Activated CD4-positive, alpha-beta memory T cell treated with anti-CD3 and anti-CD28 coated beads, Interleukin-2, amount 10 ng/mL, durations not matched to agents 7 days and 5 days (primary cell): Measurements from ENCODE around the gene ABI3BP. TPM values are rescaled to one million over a fixed set of nuclear protein-coding genes. Genes with fewer than 3 reads are reported as not detected.

ENCODE experiments used
- CTCF ChIA-PET: fragments of 350-600 bp; sonication (Branson Sonifier 250); formaldehyde crosslinking; loops from one replicate; lab custom pipeline; 2021; ENCODE audit warnings: antibody characterized with exemption, inconsistent platforms; lab: Charles Lee
- POLR2A ChIA-PET: fragments of 350-600 bp; sonication (Branson Sonifier 250); formaldehyde crosslinking; loops from one replicate; lab custom pipeline; 2021; ENCODE audit warnings: antibody characterized with exemption; lab: Charles Lee
- DNase-seq: peaks from one replicate; pipeline ENCODE4 v3.0.0-alpha.2; 2020
- H3K27ac Mint-ChIP-seq: one replicate; pipeline ENCODE4 v1.8.0; 2021; ENCODE audit warnings: mild to moderate bottlenecking, mixed read lengths
- H3K27me3 Mint-ChIP-seq: one replicate; pipeline ENCODE4 v1.8.0; 2021; ENCODE audit warnings: mixed read lengths
- H3K36me3 Mint-ChIP-seq: one replicate; pipeline ENCODE4 v1.8.0; 2021; ENCODE audit warnings: low read depth, mixed read lengths
- H3K4me1 Mint-ChIP-seq: one replicate; pipeline ENCODE4 v1.8.0; 2021; ENCODE audit warnings: mixed read lengths
- H3K4me3 Mint-ChIP-seq: one replicate; pipeline ENCODE4 v1.8.0; 2021; ENCODE audit warnings: mild to moderate bottlenecking, mixed read lengths
- H3K9me3 Mint-ChIP-seq: one replicate; pipeline ENCODE4 v1.8.0; 2021; ENCODE audit warnings: mixed read lengths
- total RNA-seq, 2 experiments: library from RNA; stranded (reverse); gene quantifications; one replicate each; pipeline ENCODE4 v1.2.3, GENCODE V29; 2021

ABI3BP gene
- total RNA-seq, 2 experiments from 2014 or later, result not detected

GRCh38 chr3:100856821-100857220, 136.4 kb downstream of the ABI3BP start:
- Mint-ChIP-seq H3K9me3 (no peaks in the 10 kb centered on the region), H3K4me3 (no peak overlapping the region), H3K27me3 (peaks cover 5% of the 10 kb centered on the region), H3K4me1 (no peaks in the 10 kb centered on the region), H3K36me3 (no peaks in the 10 kb centered on the region), H3K27ac (no peak overlapping the region)
- ChIA-PET CTCF (interaction anchor here (0.6 kb wide), 1 partner anchor 8 kb away, joined by 3 read pairs; no protein-coding TSS in a partner anchor), POLR2A (no interaction called here)
- no peak for DNase-seq

GRCh38 chr3:100852840-100853239, 140.4 kb downstream of the ABI3BP start:
- CTCF ChIA-PET, result interaction anchor here (0.7 kb wide), 1 partner anchor 31 kb away, joined by 3 read pairs; no protein-coding TSS in a partner anchor
- POLR2A ChIA-PET, result no interaction called here
- no peak for DNase-seq

GRCh38 chr3:100850701-100851100, 142.5 kb downstream of the ABI3BP start:
- no peak for DNase-seq
- Mint-ChIP-seq H3K4me3 (no peak overlapping the region), H3K36me3 (no peaks in the 10 kb centered on the region), H3K27ac (no peak overlapping the region), H3K4me1 (no peaks in the 10 kb centered on the region), H3K27me3 (peaks cover 9% of the 10 kb centered on the region), H3K9me3 (no peaks in the 10 kb centered on the region)
- ChIA-PET CTCF (no interaction called here), POLR2A (no interaction called here)

More at GRCh38 chr3:100852840-100853239, 140.4 kb downstream of the ABI3BP start:
- no peak overlapping the region for H3K4me3 Mint-ChIP-seq
- peaks cover 9% of the 10 kb centered on the region for H3K27me3 Mint-ChIP-seq
- no peak overlapping the region for H3K27ac Mint-ChIP-seq
- H3K36me3 Mint-ChIP-seq, result no peaks in the 10 kb centered on the region
- no peaks in the 10 kb centered on the region for H3K9me3 Mint-ChIP-seq
- H3K4me1 Mint-ChIP-seq, result no peaks in the 10 kb centered on the region

GRCh38 chr3:100850156-100850555, 143.1 kb downstream of the ABI3BP start:
- H3K4me3 Mint-ChIP-seq, result no peak overlapping the region
- H3K4me1 Mint-ChIP-seq, result no peaks in the 10 kb centered on the region
- no peaks in the 10 kb centered on the region for H3K9me3 Mint-ChIP-seq
- ChIA-PET POLR2A (no interaction called here), CTCF (no interaction called here)
- peaks cover 13% of the 10 kb centered on the region for H3K27me3 Mint-ChIP-seq
- no peaks in the 10 kb centered on the region for H3K36me3 Mint-ChIP-seq
- H3K27ac Mint-ChIP-seq, result no peak overlapping the region
- no peak for DNase-seq

- no peaks in the 10 kb centered on the region for H3K36me3 Mint-ChIP-seq
- no peaks in the 10 kb centered on the region for H3K9me3 Mint-ChIP-seq
- no peak for DNase-seq
- no peak overlapping the region for H3K27ac Mint-ChIP-seq
- POLR2A ChIA-PET, result no interaction called here
- no peak overlapping the region for H3K4me3 Mint-ChIP-seq
- H3K27me3 Mint-ChIP-seq, result peaks cover 24% of the 10 kb centered on the region
- no peaks in the 10 kb centered on the region for H3K4me1 Mint-ChIP-seq
- CTCF ChIA-PET, result no interaction called here
Measured at GRCh38 chr3:100844063-100844936, 148.9 kb downstream of the ABI3BP start.

- no peak overlapping the region for H3K27ac Mint-ChIP-seq
- no peak overlapping the region for H3K4me3 Mint-ChIP-seq
- peaks cover 31% of the 10 kb centered on the region for H3K27me3 Mint-ChIP-seq
- DNase-seq, result no peak
- H3K36me3 Mint-ChIP-seq, result no peaks in the 10 kb centered on the region
- no peaks in the 10 kb centered on the region for H3K9me3 Mint-ChIP-seq
- H3K4me1 Mint-ChIP-seq, result peaks cover 4% of the 10 kb centered on the region
- CTCF ChIA-PET, result no interaction called here
- POLR2A ChIA-PET, result no interaction called here
Measured at GRCh38 chr3:100838157-100838556, 155.1 kb downstream of the ABI3BP start.

GRCh38 chr3:100836661-100837060, 156.6 kb downstream of the ABI3BP start:
- POLR2A ChIA-PET, result no interaction called here
- CTCF ChIA-PET, result no interaction called here
- no peak overlapping the region for H3K27ac Mint-ChIP-seq
- peaks cover 4% of the 10 kb centered on the region for H3K4me1 Mint-ChIP-seq
- DNase-seq, result no peak
- H3K4me3 Mint-ChIP-seq, result no peak overlapping the region
- H3K27me3 Mint-ChIP-seq, result peaks cover 28% of the 10 kb centered on the region
- H3K9me3 Mint-ChIP-seq, result no peaks in the 10 kb centered on the region
- no peaks in the 10 kb centered on the region for H3K36me3 Mint-ChIP-seq

GRCh38 chr3:100834332-100834731, 158.9 kb downstream of the ABI3BP start:
- no peak for DNase-seq
- H3K27ac Mint-ChIP-seq, result no peak overlapping the region
- no peak overlapping the region for H3K4me3 Mint-ChIP-seq
- peaks cover 24% of the 10 kb centered on the region for H3K27me3 Mint-ChIP-seq
- H3K9me3 Mint-ChIP-seq, result no peaks in the 10 kb centered on the region
- peaks cover 4% of the 10 kb centered on the region for H3K4me1 Mint-ChIP-seq
- ChIA-PET CTCF (no interaction called here), POLR2A (no interaction called here)
- no peaks in the 10 kb centered on the region for H3K36me3 Mint-ChIP-seq

GRCh38 chr3:100833483-100833882, 159.7 kb downstream of the ABI3BP start:
- CTCF ChIA-PET, result no interaction called here

GRCh38 chr3:100831629-100832028, 161.6 kb downstream of the ABI3BP start:
- ChIA-PET CTCF (no interaction called here), POLR2A (no interaction called here)
- no peak for DNase-seq
- Mint-ChIP-seq H3K27me3 (peaks cover 15% of the 10 kb centered on the region), H3K9me3 (no peaks in the 10 kb centered on the region), H3K4me1 (no peaks in the 10 kb centered on the region), H3K27ac (no peak overlapping the region), H3K4me3 (no peak overlapping the region), H3K36me3 (no peaks in the 10 kb centered on the region)

More at GRCh38 chr3:100833483-100833882, 159.7 kb downstream of the ABI3BP start:
- POLR2A ChIA-PET, result no interaction called here
- H3K27ac Mint-ChIP-seq, result no peak overlapping the region
- H3K4me1 Mint-ChIP-seq, result peaks cover 4% of the 10 kb centered on the region
- H3K27me3 Mint-ChIP-seq, result peaks cover 21% of the 10 kb centered on the region
- H3K36me3 Mint-ChIP-seq, result no peaks in the 10 kb centered on the region
- DNase-seq, result no peak
- no peak overlapping the region for H3K4me3 Mint-ChIP-seq
- no peaks in the 10 kb centered on the region for H3K9me3 Mint-ChIP-seq

GRCh38 chr3:100830931-100831330, 162.3 kb downstream of the ABI3BP start:
- Mint-ChIP-seq H3K27ac (no peak overlapping the region), H3K4me3 (no peak overlapping the region), H3K36me3 (no peaks in the 10 kb centered on the region), H3K9me3 (no peaks in the 10 kb centered on the region), H3K27me3 (peaks cover 13% of the 10 kb centered on the region), H3K4me1 (no peaks in the 10 kb centered on the region)
- ChIA-PET CTCF (no interaction called here), POLR2A (no interaction called here)
- no peak for DNase-seq

GRCh38 chr3:100825574-100825973, 167.6 kb downstream of the ABI3BP start:
- Mint-ChIP-seq H3K4me3 (no peak overlapping the region), H3K27ac (no peak overlapping the region), H3K4me1 (no peaks in the 10 kb centered on the region), H3K9me3 (no peaks in the 10 kb centered on the region), H3K27me3 (peaks cover 6% of the 10 kb centered on the region), H3K36me3 (no peaks in the 10 kb centered on the region)
- CTCF ChIA-PET, result no interaction called here
- POLR2A ChIA-PET, result no interaction called here
- DNase-seq, result no peak

- ChIA-PET POLR2A (no interaction called here), CTCF (no interaction called here)
- Mint-ChIP-seq H3K4me1 (peaks cover 4% of the 10 kb centered on the region), H3K27ac (no peak overlapping the region), H3K27me3 (peaks cover 20% of the 10 kb centered on the region), H3K4me3 (no peak overlapping the region), H3K36me3 (no peaks in the 10 kb centered on the region), H3K9me3 (no peaks in the 10 kb centered on the region)
- no peak for DNase-seq
Measured at GRCh38 chr3:100815583-100815982, 177.6 kb downstream of the ABI3BP start.

GRCh38 chr3:100813828-100814227, 179.4 kb downstream of the ABI3BP start:
- Mint-ChIP-seq H3K27me3 (peaks cover 27% of the 10 kb centered on the region), H3K4me1 (peaks cover 4% of the 10 kb centered on the region), H3K9me3 (no peaks in the 10 kb centered on the region), H3K27ac (no peak overlapping the region), H3K36me3 (no peaks in the 10 kb centered on the region), H3K4me3 (no peak overlapping the region)
- POLR2A ChIA-PET, result interaction anchor here (0.7 kb wide), 1 partner anchor 131 kb away, joined by 4 read pairs; no protein-coding TSS in a partner anchor
- DNase-seq, result no peak
- CTCF ChIA-PET, result no interaction called here
